Stomach smooth muscle (tissue), 2 donors: ENCODE data around the gene ZNF579.

Source experiments
- H3K27ac ChIP-seq: one replicate; pipeline ENCODE4 v1.7.0; 2013; ENCODE audit warnings: mild to moderate bottlenecking, low read length, inconsistent platforms
- H3K27me3 ChIP-seq, 2 donors: one replicate each; pipeline ENCODE4 v1.7.0; 2013; ENCODE audit warnings: low read length in 2 of 2; ENCODE audit not compliant: insufficient read depth in 2 of 2, control insufficient read depth in 1 of 2
- H3K36me3 ChIP-seq, 2 donors: one replicate each; pipeline ENCODE4 v1.7.0; 2013; ENCODE audit warnings: low read length in 2 of 2; ENCODE audit not compliant: control insufficient read depth in 2 of 2, insufficient read depth in 2 of 2
- H3K4me1 ChIP-seq: one replicate; pipeline ENCODE4 v1.7.0; 2013; ENCODE audit warnings: low read length; ENCODE audit not compliant: control insufficient read depth, insufficient read depth
- H3K4me3 ChIP-seq, 2 donors: one replicate each; pipeline ENCODE4 v1.7.0; 2013; ENCODE audit warnings: low read length in 2 of 2
- H3K9ac ChIP-seq, 2 donors: one replicate each; pipeline ENCODE4 v1.7.0; 2013; ENCODE audit warnings: low read length in 2 of 2, mild to moderate bottlenecking in 1 of 2
- H3K9me3 ChIP-seq, 2 donors: one replicate each; pipeline ENCODE4 v1.7.0; 2013; ENCODE audit warnings: low read length in 2 of 2; ENCODE audit not compliant: control insufficient read depth in 2 of 2
- donor health status: healthy.
- donor health status: Pancreatic carcinoma.

The ZNF579 gene

DNA sequence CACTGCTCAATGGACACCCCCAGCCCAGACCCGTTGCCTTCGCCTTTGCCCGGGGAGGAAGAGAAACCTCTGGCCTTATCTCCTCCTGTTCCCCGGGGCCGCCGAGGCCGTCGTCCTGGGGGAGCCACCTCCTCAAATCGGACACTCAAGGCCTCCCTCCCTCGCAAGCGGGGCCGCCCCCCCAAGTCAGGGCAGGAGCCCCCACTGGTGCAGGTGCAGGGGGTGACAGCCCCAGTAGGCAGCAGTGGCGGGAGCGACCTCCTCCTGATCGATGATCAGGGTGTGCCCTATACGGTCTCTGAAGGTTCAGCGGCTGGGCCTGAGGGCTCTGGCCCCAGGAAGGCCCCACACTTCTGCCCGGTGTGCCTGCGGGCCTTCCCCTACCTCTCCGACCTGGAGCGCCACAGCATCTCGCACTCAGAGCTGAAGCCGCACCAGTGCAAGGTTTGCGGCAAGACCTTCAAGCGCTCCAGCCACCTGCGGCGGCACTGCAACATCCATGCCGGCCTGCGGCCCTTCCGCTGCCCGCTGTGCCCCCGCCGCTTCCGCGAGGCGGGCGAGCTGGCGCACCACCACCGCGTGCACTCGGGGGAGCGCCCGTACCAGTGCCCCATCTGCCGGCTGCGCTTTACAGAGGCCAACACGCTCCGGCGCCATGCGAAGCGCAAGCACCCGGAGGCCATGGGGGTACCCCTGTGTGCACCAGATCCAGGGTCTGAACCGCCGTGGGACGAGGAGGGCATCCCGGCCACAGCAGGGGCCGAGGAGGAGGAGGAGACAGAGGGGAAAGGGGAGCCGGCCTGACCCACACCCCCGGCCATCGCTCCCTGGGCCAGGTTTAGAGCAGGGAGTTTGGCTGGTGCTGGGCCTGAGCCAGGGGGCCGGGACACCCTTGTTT is 21.7 kb upstream of the ZNF579 start:
- Histone ChIP-seq H3K9ac (no peak overlapping the region), H3K36me3 (no peaks in the 10 kb centered on the region), H3K9me3 (no peaks in the 10 kb centered on the region), H3K4me1 (peaks cover 36% of the 10 kb centered on the region), H3K27me3 (no peaks in the 10 kb centered on the region), H3K4me3 (no peak overlapping the region), H3K27ac (no peak overlapping the region)

- H3K9ac ChIP-seq, result peak overlapping the region; percentile 72 to 76
- peak overlapping the region; percentile 97 for H3K27ac ChIP-seq
- H3K27me3 ChIP-seq, result no peaks in the 10 kb centered on the region
These were observed 20.4 kb upstream of the ZNF579 start for GRCh38 chr19:55601084-55601483.

GRCh38 chr19:55600662-55601028 is 20.0 kb upstream of the ZNF579 start:
- Histone ChIP-seq H3K4me3 (peak overlapping the region; percentile 96), H3K36me3 (peaks cover 6 to 7% of the 10 kb centered on the region in 2 donors), H3K27ac (peak overlapping the region; percentile 97), H3K9ac (peak overlapping the region; percentile 72 to 76), H3K4me1 (peaks cover 20% of the 10 kb centered on the region), H3K27me3 (no peaks in the 10 kb centered on the region), H3K9me3 (no peaks in the 10 kb centered on the region)

More at GRCh38 chr19:55601084-55601483, 20.4 kb upstream of the ZNF579 start:
- peak overlapping the region; percentile 96 for H3K4me3 ChIP-seq
- H3K36me3 ChIP-seq, result peaks cover 3 to 5% of the 10 kb centered on the region in 2 donors
- H3K9me3 ChIP-seq, result no peaks in the 10 kb centered on the region
- H3K4me1 ChIP-seq, result peaks cover 23% of the 10 kb centered on the region

DNA sequence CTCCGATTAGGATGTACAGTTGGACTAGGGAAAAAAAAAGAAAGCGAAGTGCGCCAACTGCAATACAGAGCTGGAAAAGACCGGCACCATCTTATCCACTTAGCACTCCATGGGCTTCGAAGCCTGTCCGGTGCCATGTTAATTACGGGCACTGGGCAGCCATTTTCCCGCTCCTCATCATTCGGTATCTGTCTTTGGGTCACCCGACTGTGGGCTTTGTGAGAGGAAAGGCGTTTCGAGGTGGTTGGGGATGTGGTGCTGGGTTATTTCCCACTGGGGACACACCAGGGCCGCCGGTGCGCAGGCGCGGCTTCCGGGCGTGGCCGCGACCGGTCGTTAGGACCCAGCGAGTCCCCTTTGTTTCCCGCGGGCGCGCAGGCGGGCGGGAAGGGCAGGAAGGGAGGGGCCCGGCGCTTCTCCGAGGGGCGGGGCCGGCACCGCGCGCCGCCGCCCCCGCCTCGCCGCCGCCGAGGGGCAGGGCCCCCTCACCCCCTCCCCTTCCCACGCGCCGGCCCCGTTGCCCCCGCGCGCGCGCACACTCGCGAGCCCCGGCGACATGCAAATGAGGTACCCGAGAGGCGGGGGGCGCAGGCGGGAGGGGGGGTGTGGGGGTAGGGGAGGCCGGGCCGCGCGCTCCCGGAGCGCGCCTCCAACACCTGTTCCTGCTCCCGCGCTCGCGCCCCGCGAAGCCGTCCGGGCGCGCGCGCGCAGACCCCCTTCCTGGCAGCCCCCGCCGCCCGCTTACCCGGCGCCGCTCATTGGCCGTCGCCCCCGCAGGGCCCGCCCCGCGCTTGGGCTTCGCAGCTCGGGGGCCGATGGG is 19.4 kb upstream of the ZNF579 start, which contains the start of gene ZNF524:
Gene ZNF524, plus strand, starts transcription at position 447 of the 820 bp plus-strand sequence. CDS start 1,825 bp downstream, outside the sequence.
- H3K36me3 ChIP-seq, result peaks cover 9 to 12% of the 10 kb centered on the region in 2 donors
- no peaks in the 10 kb centered on the region for H3K27me3 ChIP-seq
- peak within 1 kb of the TSS; percentile 96 for H3K4me3 ChIP-seq
- peak within 1 kb of the TSS; percentile 97 for H3K27ac ChIP-seq
- H3K9me3 ChIP-seq, result no peaks in the 10 kb centered on the region
- peaks cover 18% of the 10 kb centered on the region for H3K4me1 ChIP-seq
- peak within 1 kb of the TSS; percentile 96 for H3K9ac ChIP-seq

DNA sequence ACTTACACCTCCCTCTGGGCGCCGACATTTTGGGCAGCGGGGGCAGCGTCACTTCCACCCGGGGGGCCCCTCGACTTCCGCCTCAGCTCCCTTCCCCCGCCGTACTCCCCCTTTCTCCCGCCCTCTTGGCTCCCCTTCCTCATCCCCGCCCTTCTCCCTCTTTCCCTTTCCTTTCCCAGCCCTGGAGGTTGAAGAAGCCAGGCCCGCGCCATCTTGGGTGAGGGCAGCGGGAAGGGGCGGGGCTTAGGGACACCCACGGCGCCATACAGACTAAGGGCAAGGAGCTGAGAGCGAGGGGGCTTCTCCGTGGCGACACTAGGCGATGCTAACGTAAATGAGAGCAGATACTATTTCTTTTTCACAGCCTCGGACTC is 18.8 kb upstream of the ZNF579 start, which contains the start of gene FIZ1:
Gene FIZ1, minus strand, starts transcription at position 50 of the 374 bp plus-strand sequence. CDS start 1,652 bp downstream, outside the sequence.
- Histone ChIP-seq H3K9me3 (no peaks in the 10 kb centered on the region), H3K4me1 (peaks cover 13% of the 10 kb centered on the region), H3K27me3 (no peaks in the 10 kb centered on the region), H3K4me3 (peak within 1 kb of the TSS; percentile 96), H3K9ac (peak within 1 kb of the TSS; percentile 96), H3K36me3 (peaks cover 9 to 16% of the 10 kb centered on the region in 2 donors), H3K27ac (peak within 1 kb of the TSS; percentile 97)

- Histone ChIP-seq H3K27ac (peak overlapping the region; percentile 97), H3K36me3 (peaks cover 9 to 16% of the 10 kb centered on the region in 2 donors), H3K4me3 (peak overlapping the region; percentile 49 to 96), H3K9me3 (no peaks in the 10 kb centered on the region), H3K4me1 (peaks cover 11% of the 10 kb centered on the region), H3K9ac (peak overlapping the region; percentile 79 to 96), H3K27me3 (no peaks in the 10 kb centered on the region)
These were observed 18.2 kb upstream of the ZNF579 start for GRCh38 chr19:55598719-55599467.

GRCh38 chr19:55598034-55598433 is 17.4 kb upstream of the ZNF579 start:
- Histone ChIP-seq H3K36me3 (peaks cover 9 to 16% of the 10 kb centered on the region in 2 donors), H3K4me1 (peaks cover 11% of the 10 kb centered on the region), H3K27ac (no peak overlapping the region), H3K9me3 (no peaks in the 10 kb centered on the region), H3K27me3 (no peaks in the 10 kb centered on the region), H3K9ac (no peak overlapping the region), H3K4me3 (peak overlapping the region in 1 of 2 donors; percentile 96)

GRCh38 chr19:55597501-55597921 is 16.9 kb upstream of the ZNF579 start:
- H3K4me1 ChIP-seq, result peaks cover 11% of the 10 kb centered on the region
- no peak overlapping the region for H3K4me3 ChIP-seq
- no peak overlapping the region for H3K9ac ChIP-seq
- H3K27ac ChIP-seq, result no peak overlapping the region
- no peaks in the 10 kb centered on the region for H3K27me3 ChIP-seq
- H3K36me3 ChIP-seq, result peaks cover 9 to 16% of the 10 kb centered on the region in 2 donors
- no peaks in the 10 kb centered on the region for H3K9me3 ChIP-seq

DNA sequence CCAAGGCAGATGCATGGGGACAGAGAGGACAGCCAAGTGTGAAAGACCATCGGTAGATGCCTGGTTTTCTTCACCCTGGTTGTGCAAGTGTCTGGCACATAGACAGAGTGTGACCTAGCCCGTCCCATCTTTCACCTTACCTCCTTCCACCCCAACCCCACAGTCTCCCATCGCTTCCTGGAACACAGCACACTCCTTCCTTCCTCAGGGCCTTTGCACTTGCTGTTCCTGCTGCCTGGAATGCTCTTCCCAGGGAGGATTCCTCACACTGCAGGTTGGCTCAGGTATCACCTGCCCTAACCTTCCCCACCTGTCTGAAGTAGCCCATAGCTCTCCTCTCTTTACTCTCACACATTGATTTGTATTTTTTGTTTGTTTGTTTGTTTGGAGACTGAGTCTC is 15.7 kb upstream of the ZNF579 start:
- Histone ChIP-seq H3K27me3 (no peaks in the 10 kb centered on the region), H3K27ac (no peak overlapping the region), H3K9ac (no peak overlapping the region), H3K9me3 (no peaks in the 10 kb centered on the region), H3K36me3 (peaks cover 9 to 16% of the 10 kb centered on the region in 2 donors), H3K4me3 (no peak overlapping the region), H3K4me1 (peaks cover 7% of the 10 kb centered on the region)

GRCh38 chr19:55594996-55595545 is 14.4 kb upstream of the ZNF579 start:
- no peaks in the 10 kb centered on the region for H3K4me1 ChIP-seq
- peaks cover 0 to 3% of the 10 kb centered on the region in 2 donors for H3K27me3 ChIP-seq
- H3K27ac ChIP-seq, result no peak overlapping the region
- H3K9ac ChIP-seq, result no peak overlapping the region
- no peak overlapping the region for H3K4me3 ChIP-seq
- H3K36me3 ChIP-seq, result peaks cover 9 to 16% of the 10 kb centered on the region in 2 donors
- H3K9me3 ChIP-seq, result no peaks in the 10 kb centered on the region
